Erythroblast (primary cell): ENCODE data around the gene PAWR.

Experiments used
- DNase-seq, 2 experiments: peaks; one replicate each; lab custom pipeline; 2025; lab: John Stamatoyannopoulos, UW
- GATA1 ChIP-seq: IDR thresholded peaks from 2 replicates; pipeline ENCODE4 v1.6.1; 2011; ENCODE audit warnings: low read depth, mild to moderate bottlenecking, control low read depth, low read length, moderate library complexity
- POLR2A ChIP-seq: IDR thresholded peaks from 2 replicates; pipeline ENCODE4 v1.6.1; 2011; ENCODE audit warnings: mild to moderate bottlenecking, low read length

Gene PAWR

GRCh38 chr12:79615596-79616560 is 74.9 kb downstream of the PAWR start:
- DNase-seq = no peak
- TF ChIP-seq POLR2A = no peak
- TF ChIP-seq GATA1 = no peak

GRCh38 chr12:79614730-79615129 is 76.0 kb downstream of the PAWR start:
- no peak for TF ChIP-seq POLR2A
- TF ChIP-seq GATA1 = no peak
- no peak for DNase-seq

DNA sequence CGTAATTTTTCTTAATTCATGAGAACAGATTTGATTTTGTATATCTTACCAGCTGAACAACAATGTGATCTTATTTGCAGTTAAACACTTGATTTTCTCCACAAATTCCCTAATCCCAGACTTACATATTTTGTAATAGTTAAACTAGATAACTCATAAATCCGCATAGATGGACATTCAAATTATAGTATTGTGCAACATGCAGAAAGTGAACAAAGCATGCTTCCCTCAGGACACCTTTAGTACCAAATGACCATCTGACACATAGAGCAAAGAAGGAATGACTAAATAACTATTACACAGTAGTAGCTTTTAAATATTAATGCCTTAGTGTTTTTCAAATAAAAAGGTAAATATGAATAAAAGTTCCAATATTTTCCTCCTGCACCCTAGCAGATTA is 88.9 kb downstream of the PAWR start:
- TF ChIP-seq POLR2A (no peak), GATA1 (no peak)
- DNase-seq = no peak

DNA sequence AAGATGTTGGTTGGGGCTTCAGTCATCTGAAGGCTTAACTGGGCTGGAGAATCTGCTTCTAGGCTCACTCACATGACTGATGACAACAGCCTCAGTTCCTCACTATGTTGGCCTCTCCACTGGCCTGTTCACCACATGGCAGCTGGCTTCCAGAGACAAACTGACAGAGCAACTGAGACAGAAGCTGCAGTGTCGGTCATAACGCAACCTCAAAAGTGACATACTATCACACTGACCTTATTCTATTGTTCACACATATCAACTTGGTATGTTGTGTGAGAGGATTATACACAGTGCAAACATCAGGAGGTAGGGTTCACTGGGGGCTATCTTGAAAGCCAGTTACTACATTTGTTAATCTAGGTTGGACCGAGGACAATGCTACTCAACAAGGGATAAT is 92.9 kb downstream of the PAWR start:
- TF ChIP-seq POLR2A = no peak
- TF ChIP-seq GATA1 = no peak
- no peak for DNase-seq

DNA sequence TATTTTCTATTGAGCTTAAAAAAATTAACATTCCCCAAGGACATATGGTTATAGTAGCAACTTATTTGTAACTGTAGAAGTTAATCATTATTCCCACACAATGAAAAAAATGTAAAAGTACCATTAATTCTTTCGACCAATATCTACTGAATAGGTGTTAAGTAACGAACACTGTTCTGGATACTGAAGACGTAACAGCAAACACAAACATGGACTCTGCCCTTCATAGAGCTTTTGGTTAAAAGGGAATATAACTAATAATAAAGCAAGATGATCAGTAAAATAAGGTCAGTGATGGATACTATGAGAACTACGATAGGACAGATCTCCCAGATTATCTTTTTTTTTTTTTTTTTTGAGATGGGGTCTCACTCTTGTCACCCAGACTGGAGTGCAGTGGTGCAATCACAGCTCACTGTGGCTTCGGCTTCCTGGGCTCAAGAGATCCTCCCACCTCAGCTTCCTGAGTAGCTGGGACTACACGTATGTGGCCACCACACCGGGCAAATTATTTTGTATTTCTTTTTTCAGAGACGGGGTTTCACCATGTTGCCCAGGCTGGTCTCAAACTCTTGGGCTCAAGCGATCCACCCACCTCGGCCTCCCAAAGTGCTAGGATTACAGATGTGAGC is 93.9 kb downstream of the PAWR start:
- TF ChIP-seq POLR2A (no peak), GATA1 (no peak)

DNA sequence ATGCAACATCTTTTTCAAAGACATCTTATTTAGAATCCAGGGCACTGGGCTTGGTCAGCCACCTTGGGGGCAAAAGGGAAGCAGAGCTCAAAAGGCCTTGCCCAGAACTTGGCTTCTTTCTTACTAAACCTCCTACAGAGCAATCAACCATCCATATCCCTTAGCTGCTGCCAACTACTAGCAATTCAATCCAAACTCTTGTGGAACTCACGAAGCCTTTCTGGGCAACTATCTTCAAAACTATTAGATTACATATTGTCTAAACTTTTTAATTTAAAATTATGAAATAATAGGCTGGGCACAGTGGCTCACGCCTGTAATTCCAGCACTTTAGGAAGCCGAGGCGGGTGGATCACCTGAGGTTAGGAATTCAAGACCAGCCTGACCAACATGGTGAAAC is 95.5 kb downstream of the PAWR start:
- no peak for TF ChIP-seq GATA1
- no peak for TF ChIP-seq POLR2A
- DNase-seq = no peak

More for the DNA sequence above, 93.9 kb downstream of the PAWR start:
- no peak for DNase-seq

DNA sequence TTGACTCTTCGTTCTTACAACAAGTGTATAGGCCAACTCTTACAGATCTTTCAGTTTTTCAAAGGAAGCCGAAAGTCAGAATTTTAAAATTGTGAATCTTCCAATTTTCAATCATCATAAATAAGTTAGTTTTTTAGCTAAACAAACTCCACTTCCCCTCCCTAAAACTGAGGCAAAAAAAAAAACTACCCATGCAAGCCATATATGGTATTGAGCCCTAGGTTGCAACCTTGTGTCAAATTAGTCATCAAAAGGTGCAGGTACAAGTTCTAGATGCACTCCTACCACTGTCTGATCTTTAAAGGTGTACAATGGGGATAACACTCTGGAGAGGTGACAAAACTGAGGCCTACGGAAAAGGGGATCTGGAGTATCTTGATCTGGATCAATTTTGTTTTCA is 97.9 kb downstream of the PAWR start:
- DNase-seq = no peak
- TF ChIP-seq POLR2A (no peak), GATA1 (no peak)

DNA sequence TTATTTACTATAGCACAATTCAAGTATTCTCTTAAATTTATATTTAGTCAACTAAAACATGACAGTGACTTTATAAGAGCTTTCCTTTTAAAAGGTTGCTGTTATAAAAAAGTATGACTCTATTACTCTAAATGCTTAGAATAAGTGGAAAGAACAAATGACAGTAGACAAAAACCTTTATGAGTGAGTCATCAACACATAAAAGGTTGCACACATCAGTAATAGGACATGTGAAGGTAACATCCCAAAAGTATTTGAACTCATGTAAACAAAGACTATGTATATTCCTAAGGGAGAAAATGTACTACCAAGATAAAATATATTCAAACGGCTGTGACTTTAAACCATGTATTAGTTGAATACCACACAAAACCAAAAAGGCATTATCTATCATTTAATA is 98.8 kb downstream of the PAWR start:
- no peak for DNase-seq

GRCh38 chr12:79590751-79591150 is 100.0 kb downstream of the PAWR start:
- TF ChIP-seq POLR2A (no peak), GATA1 (no peak)
- DNase-seq = no peak

More for the DNA sequence above, 98.8 kb downstream of the PAWR start:
- TF ChIP-seq GATA1 (no peak), POLR2A (no peak)

DNA sequence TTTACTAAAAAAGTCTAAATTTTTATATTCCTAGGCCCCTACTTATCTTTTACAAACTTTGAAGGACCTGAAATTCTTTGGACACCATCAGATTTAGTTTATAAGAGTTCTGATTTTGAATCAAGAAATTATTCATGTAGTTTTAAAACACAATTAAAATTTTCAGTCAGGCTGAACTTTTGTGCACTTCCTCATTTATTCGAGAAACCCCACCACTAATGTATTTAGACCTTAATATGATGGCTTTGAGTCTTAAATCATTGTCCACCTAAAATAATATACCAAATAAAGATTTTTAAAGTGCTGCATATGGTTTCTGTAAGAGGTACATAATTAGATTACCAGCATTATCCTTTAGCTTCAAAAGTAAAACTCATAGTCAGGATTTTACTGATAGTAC is 103.4 kb downstream of the PAWR start:
- TF ChIP-seq GATA1 (no peak), POLR2A (no peak)
- DNase-seq = no peak

DNA sequence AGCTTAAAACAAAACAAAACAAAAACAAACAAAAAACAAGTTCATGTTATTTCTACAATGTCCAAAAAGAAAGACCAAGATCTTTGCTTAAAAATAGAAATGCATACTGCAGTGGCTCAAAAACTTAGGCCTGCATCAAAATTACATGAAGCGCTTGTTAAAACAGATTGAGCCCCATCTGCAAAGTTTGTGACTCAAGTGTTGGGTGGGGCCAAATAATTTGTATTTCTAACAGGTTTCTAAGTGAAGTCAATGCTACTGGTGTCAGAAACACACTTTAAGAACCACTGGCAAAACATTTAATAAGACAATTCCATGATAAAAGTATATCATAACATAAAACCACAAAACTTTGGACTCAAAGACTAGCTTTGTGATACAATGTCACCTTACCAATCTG is 105.6 kb downstream of the PAWR start:
- TF ChIP-seq POLR2A (no peak), GATA1 (no peak)
- DNase-seq = no peak

- no peak for DNase-seq
- no peak for TF ChIP-seq POLR2A
- no peak for TF ChIP-seq GATA1
Observed at GRCh38 chr12:79573820-79574219, 116.9 kb downstream of the PAWR start.

DNA sequence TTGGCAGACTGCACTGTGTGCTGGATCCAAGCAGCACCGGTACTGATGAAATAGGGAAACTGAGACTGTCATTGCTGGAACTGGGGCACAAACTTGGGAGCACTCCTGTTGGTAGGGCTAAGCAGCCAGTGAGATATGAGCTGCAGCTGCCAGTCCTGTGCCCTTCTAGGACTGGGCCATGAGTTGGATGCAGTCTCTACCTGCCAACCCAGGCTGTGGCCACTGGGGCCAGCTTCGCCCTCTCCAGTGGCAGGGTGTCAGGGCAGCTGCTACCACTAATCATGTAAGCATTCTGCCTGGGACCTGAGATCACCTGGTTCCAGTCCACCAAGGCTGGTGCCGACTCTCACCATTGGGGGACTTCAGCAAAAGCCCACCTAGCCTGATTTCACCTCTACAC is 121.1 kb downstream of the PAWR start:
- no peak for TF ChIP-seq POLR2A
- TF ChIP-seq GATA1 = no peak
- DNase-seq = no peak

DNA sequence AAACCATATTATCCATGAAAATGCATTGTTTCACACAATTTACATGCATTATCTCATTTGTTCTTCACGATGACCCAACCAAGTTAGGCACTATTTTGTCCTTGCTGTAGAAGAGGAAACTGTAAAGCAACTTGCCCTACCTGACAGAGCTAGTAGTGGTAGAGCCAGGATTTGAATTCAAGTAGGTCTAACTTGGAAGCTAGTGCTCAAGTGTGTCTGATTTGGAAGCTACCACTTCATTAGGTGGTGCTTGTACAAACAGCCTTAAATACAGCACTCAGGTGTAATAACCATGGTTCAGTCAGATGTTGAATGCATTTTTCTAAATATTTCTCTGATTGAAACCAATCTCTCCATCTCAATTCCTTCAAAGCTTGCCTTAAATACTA is 123.6 kb downstream of the PAWR start:
- no peak for DNase-seq
- TF ChIP-seq GATA1 = no peak
- TF ChIP-seq POLR2A = no peak
